Epithelial cell of prostate (primary cell): ENCODE results near the gene ZCCHC7.
"Not testable (repeated sequence)": the region's sequence is repeated elsewhere in the genome, so short reads cannot be mapped to it uniquely, and the experiment has no call there.

Source experiments
- DNase-seq: peaks from one replicate; pipeline ENCODE4 v3.0.0-alpha.2; 2011; ENCODE audit warnings: low read depth, low spot score
- H3K27ac ChIP-seq: fragments of 450-650 bp; 2 replicates; pipeline ENCODE4 v1.5.1; 2017; ENCODE audit warnings: mild to moderate bottlenecking

Gene ZCCHC7

DNA sequence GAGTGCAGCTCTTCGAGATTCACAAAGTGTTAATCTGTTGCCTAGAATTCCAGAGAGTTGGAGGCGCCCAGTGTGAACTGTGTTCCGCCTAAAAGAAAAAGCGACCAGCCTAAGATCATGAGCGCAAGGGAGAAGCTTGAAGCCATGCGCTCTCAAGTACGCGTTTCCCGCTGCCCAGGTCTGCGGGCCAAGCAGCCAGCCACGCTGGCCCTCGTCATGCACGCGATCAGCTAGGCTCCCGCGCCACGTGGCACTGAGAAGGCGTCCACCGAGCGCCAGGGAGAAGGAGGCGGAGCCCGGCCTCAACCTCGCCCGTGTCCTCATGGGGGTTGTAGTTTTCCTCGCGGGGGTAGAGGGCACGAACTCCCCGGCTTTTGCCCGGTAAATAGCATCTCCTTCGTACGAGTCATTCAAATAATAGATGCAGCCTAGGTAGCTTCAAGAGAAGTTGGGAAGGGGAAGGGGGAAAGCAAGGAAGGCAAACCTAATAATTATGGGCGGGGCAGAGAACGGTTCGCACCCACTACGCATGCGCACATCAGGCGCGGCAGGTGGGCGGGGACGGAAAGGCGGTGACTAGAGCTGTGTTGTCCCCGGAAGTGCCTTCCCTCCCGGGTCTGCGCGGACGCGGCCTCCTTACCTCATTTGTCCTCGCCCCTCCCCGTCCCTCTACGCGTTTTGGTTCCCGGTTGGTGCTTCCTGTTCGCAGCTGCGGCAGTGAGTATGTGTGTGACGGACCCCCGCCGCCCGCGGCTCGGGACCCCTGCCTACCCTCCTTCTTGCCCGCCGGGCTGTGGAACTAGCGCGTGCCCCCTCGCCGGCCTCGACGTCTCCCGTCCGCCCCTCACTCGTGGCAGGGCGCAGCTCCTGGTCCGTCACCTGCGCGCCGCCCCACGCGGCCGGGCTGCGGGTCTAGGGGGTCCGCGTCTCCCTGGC, at the start of gene ZCCHC7:
ZCCHC7 (plus strand) TSS at position 668 of the 936 bp plus-strand sequence.
- peak within 1 kb of the TSS; percentile 58 for H3K27ac ChIP-seq
- peak; percentile 70 for DNase-seq

DNA sequence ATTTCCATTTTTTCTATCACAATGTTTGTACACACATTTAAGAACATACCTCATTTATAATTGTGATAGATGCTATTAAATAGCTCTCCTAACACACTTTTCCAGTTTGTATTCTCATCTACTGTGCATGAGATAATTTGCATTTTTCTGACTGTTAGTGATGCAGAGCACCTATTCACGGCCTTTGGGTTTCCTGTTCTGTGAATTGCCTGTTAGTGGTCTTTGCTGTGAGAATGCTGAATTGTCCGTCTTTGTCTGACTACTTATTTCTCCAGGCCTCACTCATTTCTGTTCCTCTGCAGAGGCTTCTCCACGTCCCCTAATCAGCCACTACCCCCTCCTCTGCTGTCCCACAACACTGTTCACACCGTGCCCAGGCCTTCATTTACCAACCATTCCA, 45.6 kb upstream of the ZCCHC7 start:
- not testable (repeated sequence) for DNase-seq, H3K27ac ChIP-seq

DNA sequence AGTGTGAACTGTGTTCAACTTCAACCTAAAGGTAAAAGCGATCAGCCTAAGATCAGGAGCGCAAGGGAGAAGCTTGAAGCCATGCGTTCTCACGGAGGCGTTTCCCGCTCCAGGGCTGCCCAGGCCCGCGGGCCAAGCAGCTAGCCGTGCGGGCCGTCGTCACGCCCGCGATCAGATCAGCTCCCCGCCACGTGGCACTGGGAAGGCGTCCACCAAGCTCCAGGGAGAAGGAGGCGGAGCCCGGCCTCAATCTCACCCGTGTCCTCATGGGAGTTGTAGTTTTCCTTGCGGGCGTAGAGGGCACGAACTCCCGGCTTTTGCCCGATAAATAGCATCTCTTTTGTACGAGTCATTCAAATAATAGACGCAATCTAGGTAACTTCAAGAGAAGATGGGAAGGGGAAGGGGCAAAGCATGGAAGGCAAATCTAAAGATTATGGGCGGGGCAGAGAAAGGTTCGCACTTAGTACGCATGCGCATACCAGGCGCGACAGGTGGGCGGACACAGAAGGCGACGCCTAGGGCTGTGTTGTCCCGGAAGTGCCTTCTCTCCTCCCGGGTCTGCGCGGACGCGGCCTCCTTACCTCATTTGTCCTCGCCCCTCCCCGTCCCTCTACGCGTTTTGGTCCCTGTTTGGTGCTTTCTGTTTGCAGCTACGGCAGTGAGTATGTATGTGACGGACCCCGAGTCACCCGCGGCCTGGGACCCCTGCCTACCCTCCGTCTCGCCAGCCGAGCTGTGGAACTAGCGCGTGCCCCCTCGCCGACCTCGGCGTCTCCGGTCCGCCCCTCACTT, 40.8 kb upstream of the ZCCHC7 start:
- DNase-seq = peak; percentile 61
- peak overlapping the region; percentile 62 for H3K27ac ChIP-seq

DNA sequence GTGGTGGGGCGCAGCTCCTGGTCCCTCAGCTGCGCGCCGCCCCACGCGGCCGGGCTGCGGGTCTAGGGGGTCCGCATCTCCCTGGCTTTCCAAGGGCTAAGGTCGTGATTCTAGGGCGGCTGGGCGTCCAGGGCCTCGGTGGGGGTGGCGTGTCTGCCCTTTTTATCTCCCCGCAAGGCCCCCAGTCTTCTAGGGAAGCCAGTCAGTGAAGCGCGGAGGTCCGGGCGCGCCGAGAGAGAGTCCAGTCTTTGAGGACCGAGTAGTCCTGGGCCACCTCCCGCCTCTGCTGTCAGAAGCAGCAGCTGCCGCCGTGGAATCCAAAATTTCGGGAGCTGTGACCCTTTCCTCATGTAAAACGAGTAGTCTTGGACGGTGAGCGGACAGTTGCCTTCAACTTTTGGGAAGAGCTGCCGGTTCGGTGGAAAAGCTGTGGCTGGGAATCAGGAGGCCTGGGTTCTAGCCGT, 40.2 kb upstream of the ZCCHC7 start:
- not testable (repeated sequence) for DNase-seq
- peak overlapping the region; percentile 62 for H3K27ac ChIP-seq

DNA sequence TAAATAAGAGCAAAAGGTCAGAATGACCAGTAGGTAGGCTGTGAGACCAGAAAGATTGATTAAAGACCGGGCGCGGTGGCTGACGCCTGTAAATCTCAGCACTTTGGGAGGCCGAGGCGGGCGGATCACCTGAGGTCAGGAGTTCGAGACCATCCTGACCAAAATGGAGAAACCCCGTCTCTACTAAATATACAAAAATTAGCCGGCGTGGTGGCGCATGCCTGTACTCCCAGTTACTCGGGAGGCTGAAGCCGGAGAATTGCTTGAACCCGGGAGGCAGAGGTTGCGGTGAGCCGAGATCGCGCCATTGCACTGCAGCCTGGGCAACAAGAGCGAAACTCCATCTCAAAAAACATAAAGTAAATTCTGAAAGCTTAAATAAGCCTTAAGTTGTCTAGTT, 38.9 kb upstream of the ZCCHC7 start:
- H3K27ac ChIP-seq, DNase-seq: not testable (repeated sequence)

DNA sequence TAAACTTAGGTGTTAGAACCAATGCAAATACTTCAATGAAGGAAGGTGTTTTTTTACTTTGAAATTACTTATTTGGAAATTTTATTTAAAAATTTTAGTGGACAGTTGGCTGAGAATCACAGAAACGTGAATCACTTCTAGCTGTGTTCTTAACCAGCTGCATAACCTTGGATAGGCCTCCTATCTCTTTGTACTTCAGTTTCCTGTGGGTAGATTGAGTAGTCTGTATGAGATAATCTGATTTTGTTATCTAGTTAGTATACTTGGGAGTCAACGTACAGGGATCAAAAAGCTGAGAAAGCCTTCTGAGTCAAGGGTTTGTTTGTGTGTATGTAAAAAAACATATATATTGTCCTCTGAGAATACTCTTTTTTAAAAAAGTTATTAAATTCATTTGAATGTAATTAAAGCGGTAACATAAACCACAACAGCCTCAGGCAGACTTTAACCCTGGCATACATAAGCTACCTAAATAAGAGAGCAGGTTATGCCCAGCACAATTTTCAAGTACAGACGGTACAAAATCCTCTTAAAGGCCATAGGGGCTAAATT, 38.1 kb upstream of the ZCCHC7 start:
- no peak overlapping the region for H3K27ac ChIP-seq
- no peak for DNase-seq

DNA sequence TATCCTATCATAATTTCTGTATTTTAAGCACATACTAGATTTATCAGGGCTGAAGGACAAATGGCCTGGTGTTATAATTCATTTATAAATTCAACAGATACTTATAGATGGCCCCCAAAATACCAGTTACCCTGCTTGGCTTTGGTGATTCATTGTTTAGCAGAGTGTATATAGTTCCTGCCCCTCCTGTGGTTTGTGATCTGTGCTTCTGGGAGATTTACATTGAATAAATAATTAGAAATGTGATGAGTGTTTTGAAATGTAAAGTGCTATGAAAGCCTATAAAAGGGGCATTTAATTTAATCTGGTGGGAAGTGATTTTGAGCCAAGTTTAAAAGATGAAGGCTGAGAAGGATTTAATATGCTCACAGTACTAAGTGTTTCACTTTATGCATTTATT, 36.7 kb upstream of the ZCCHC7 start:
- DNase-seq = no peak
- no peak overlapping the region for H3K27ac ChIP-seq

DNA sequence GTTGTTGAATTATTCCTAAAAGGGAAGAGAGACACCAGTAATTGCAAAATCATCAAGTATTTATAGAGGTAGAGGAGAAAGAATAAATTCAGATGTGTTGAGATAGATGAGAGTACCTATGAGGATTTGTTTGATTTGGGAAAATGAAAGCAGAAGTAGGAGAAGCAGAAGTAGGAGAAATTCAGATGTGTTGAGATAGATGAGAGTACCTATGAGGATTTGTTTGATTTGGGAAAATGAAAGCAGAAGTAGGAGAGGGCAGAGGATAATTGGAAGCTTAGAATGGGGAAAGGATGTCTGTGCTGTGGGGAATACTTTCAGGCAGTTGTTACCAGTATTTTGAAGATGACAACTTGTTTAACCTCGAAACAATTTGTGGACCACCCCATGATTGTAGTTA, 35.1 kb upstream of the ZCCHC7 start:
- no peak overlapping the region for H3K27ac ChIP-seq
- DNase-seq = no peak

DNA sequence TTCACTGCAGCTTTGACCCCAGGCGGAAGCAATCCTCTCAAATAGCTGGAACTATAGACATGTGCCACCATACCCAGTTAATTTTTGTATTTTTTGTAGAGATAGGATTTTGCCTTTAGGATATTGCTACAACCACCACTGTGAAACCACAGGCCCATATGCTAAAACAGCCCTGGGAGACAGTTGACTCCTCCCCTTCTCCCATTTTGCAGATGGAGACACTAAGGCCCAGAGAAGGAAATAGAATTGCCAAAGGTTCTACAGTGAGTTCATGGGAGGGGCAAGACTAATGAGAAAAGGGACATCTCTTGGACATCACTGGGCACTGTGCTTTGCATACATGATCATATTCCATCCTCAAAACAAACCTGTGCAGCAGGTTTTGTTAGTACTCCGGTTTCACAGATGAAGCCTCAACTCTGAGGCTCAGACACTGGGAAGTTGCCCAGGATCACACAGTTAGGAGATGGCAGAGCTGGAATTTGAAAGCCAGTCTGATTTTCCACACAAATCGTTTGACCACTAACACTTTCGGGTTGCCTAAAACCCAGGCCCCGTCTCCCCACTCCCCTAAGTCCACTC, 27.6 kb upstream of the ZCCHC7 start:
- H3K27ac ChIP-seq, DNase-seq: not testable (repeated sequence)

DNA sequence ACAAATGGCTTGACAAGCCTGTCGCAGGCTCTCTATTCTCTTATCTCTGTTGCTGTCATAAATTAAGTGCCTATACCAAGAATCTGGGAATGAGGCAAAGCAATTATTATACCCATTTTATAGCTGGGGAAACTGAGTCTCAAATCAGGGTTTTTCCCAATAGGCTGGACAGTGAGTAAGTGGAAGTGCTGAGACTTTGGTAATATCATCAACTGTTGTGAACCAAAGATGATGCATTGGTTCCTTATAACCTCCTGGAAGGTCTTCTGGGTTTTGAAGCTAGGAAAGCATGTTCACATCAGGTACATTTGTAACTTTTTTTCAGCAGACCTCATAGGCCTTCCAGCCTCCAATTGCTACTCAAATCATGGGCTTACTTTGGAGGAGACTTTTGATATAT, 25.6 kb upstream of the ZCCHC7 start:
- DNase-seq = no peak
- H3K27ac ChIP-seq = no peak overlapping the region

DNA sequence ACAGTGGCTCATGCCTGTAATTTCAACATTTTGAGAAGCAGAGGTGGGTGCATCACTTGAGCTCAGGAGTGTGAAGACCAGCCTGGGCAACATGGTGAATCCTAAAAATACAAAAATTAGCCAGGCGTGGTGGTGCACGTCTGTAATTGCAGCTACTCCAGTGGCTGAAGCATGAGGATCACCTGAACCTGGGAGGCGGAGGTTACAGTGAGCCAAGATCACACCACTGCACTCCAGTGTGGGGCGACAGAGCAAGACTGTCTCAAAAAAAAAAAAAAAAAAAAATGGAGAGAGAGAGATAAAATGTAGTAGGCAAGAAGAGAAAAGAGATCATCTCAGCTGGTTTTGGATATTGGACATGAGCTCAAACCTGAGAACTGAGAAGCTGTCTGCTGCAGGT, 23.7 kb upstream of the ZCCHC7 start:
- H3K27ac ChIP-seq = no peak overlapping the region
- DNase-seq = no peak

DNA sequence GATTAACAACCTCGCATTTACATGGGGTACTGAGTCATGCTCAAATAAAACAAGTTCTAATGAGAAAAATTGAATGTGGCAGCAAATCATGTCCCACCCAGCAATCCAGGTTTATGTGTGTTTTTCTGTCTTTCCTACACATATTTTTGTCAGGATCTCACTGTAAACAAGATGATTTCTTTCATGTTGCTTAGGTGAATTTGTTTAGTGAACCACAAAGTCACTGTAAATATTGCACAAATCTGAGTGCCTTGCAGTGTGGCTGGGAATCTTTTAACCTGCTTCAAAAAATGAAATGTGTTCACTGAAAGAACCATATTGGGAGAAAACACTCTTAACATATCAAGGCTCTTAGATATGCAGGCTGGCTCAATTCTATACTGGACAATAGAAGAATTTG, 23.1 kb upstream of the ZCCHC7 start:
- no peak for DNase-seq
- no peak overlapping the region for H3K27ac ChIP-seq

DNA sequence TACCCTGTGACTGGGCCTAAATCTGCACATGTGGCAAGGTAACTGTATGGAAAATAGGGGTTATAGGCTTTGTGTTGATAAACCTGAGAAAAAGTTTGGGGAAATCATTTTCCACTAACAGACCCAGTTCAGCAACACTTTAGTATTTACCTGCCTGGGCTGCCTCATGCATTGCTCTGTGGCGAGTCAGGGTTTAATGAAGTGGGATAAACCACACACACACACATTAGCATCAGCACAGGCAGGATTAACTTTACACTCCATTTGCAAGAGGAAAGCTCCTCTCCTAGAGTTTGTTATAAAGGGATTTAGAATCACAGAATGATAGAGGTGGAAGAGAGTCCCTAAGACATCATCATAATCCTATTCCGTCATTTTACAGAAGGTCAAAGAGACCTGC, 20.0 kb upstream of the ZCCHC7 start:
- no peak overlapping the region for H3K27ac ChIP-seq
- peak; percentile 49 for DNase-seq

DNA sequence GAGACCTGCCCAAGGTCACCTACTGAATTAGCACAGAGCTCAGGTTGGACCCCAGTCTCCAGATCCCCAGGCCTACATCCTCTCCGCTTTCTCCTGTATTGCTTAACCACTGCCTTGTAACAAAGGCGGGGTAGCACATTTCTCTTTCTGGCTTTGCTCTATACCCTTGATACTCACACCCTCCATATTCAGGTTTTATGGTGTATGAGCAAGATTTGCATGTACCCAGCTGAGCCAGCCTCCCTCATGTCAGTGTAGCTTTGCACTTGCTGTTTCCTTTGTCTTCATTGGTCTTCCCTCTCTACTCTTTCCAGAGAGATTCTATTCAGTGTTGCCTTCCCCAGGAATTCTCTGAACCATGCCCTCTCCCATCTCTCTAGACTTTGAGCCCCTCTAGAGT, 19.6 kb upstream of the ZCCHC7 start:
- no peak for DNase-seq
- H3K27ac ChIP-seq = no peak overlapping the region

DNA sequence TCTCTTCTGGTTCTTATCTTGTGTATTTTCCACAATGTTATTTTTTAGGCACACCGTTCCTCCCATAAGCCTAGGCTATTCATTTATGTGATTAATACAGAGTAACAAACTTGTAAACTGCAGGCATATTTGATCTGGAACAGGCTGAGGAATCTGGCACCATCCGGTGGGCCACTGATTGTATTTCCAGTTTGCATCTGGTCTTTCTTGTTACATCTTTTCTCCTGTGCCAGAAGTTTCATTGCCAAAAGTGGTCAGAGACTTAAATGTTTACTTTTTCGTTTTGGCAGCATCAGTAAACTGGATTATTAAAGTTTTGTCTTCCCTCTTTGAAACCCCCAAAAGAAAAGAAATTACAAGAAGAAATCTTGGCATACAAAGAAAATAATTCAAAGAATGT, 17.9 kb upstream of the ZCCHC7 start:
- DNase-seq = no peak
- H3K27ac ChIP-seq = no peak overlapping the region

DNA sequence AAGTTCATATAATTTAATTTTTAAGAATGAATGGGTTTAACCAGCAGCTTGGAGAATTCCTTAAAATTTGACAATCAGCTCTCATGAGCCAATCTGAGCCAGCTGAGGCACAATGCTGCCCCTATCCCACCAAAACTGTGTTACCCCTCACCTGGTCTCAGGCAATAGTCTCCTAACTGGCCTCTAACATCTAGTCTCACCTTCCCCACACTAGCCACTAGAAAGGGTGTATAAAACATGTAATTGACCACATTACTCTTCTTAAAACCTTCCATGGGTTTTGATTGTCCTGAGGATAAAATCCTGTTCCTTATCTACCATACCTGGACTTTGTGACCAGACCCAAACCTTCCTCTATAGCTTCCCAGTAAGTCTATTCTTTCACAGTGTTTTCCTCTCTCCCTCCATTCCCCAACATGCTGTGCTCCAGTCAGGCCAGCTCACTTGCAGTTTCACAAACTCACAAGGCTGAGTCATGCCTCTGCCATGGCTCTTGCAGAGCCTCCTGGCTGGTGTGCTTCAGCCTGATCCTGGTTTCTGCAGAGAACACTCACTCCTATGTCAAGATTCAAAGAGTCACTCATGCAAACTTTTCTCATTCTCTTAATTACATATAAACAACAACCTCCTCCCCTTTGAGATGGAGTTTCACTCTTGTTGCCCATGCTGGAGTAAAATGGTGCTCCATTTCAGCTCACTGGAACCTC, 16.0 kb upstream of the ZCCHC7 start:
- peak; percentile 79 for DNase-seq

DNA sequence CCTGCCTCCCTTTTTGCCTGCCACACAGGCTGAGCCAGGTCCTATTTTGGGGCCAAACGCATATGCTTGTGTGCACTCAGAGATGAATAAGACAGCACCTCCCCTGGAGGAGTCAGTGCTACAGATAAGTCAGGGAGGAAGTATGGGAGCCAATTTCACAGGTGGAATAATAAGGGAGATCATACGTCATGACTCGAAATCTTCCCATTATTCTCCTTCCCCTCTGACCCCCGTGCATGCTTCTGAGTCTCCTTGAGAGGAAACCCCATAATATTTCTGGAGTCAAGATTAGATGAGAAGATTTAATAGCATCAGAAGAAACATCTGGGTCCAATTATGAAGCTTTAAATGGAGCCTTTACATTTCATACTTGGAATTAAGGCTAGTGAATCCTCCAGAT, 15.1 kb upstream of the ZCCHC7 start:
- no peak for DNase-seq
- H3K27ac ChIP-seq = peak overlapping the region; percentile 41

More for the DNA sequence above, 16.0 kb upstream of the ZCCHC7 start:
- H3K27ac ChIP-seq = peak overlapping the region; percentile 41

DNA sequence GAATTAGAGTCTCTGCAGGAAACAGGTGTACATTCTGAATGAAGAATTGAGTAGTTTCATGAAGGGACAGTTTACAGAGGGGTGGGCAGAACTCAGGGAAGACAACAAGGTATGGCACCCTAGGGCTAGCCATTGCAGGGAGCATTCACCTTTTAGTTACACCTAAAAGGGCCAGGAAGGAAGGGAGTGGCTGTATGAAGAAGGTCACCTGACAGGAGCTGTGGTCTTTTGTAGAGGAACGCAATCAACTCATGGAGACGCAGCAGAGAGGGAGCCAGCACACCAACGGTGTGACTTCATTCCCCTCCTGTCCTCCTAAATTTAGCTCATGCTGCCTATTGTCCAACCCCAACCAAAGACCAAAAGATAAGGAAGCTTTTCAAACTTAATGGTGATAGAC, 12.7 kb upstream of the ZCCHC7 start:
- no peak for DNase-seq
- H3K27ac ChIP-seq = no peak overlapping the region

DNA sequence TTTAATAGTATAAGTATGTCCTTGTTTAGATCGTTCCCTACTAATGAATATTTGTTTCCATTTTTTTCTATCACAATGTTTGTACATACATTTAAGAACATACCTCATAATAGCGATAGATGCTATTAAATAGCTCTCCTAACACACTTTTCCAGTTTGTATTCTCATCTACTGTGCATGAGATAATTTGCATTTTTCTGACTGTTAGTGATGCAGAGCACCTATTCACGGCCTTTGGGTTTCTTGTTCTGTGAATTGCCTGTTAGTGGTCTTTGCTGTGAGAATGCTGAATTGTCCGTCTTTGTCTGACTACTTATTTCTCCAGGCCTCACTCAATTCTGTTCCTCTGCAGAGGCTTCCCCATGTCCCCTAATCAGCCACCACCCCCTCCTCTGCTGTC, 5.9 kb upstream of the ZCCHC7 start:
- not testable (repeated sequence) for H3K27ac ChIP-seq, DNase-seq

DNA sequence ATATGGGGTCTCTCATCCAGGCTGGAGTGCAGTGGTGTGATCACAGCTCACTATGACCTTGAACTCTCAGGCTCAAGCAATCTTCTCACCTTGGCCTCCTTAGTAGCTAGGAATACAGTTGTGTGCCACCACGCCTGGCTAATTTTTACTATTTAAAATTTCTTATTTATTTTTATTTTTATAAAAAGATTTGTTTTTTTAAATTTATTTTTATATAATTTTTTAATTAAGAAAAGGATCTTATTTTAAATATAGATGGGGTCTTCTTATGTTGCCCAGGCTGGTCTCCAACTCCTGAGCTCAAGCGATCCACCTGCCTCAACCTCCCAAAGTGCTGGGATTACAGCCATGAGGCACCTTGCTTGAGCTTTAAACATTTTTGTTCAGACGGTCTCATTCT, 2.4 kb upstream of the ZCCHC7 start:
- no peak for DNase-seq
- no peak overlapping the region for H3K27ac ChIP-seq
